NCI-H748 treated with DMSO at 0.1 percent for 48 hours (cell line): ENCODE results near the gene CHCHD10.

Experiments
- DNase-seq: peaks from one replicate; lab custom pipeline; 2025; lab: John Stamatoyannopoulos, UW

Gene CHCHD10

DNA sequence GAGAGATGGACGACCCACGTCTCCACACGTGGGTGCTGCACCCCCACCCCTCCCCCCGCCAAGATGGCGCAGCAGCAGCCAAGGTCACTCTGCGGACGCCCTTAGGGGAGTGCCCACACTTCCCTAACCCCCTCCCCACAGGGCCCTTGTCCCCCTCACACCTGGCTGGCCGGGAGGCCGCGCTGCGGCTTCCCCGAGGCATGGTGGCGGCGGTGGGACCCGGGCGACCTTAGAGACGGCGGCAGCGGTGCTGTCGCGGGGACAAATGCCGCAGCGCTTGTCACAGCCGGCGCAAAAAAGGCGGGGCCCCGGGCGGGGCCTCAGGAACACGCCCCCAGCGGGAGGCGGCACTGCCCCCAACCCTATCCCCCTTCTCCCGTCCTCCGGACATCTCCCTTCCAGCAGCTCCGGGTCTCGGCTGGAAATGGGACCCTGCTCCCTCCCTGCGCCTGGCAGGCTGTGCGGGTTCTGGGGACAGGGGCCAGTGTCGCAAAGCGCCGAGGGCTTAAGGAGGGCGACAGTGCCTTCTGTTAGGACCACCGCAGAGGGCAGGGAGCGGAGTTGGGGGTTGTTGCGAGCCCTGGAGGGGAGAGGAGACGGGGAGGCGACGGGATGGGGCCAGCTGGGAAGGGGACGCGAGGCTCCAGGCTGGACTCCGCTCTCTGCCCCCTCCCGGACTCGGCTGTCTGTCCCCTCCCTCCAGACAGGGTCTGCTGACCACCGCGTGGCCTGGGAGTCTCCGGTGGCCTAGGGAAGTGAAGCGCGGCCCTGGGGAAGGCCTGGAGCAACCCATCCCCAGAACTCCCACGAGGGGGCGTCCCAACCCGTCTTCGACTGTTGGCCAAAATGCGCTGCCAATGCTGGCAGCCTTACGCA is at the start of gene CHCHD10:
Gene CHCHD10, minus strand, starts transcription at position 300 of the 876 bp plus-strand sequence. Its CDS starts 98 bp downstream, at position 202.
- peak; percentile 42 for DNase-seq

DNA sequence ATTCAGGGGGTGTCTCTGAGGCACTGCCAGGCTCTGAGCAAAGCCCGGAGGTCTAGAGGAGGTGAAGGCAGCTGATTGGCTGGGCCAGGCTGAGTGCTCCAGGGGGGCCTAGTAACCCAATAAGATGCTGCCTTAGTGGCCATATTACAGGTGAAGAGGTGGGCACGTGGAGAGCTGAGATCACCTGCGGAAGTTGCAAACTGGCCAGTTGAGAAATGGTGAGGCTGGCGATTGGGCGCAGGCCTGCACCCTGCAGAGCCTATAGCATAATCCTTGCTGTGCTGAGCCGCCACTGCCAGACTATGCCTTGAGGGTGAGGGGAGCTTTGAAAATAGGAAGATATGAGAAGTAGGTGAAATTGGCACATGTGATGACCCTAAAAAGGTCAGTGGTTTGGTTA is 49.4 kb upstream of the CHCHD10 start:
- no peak for DNase-seq

DNA sequence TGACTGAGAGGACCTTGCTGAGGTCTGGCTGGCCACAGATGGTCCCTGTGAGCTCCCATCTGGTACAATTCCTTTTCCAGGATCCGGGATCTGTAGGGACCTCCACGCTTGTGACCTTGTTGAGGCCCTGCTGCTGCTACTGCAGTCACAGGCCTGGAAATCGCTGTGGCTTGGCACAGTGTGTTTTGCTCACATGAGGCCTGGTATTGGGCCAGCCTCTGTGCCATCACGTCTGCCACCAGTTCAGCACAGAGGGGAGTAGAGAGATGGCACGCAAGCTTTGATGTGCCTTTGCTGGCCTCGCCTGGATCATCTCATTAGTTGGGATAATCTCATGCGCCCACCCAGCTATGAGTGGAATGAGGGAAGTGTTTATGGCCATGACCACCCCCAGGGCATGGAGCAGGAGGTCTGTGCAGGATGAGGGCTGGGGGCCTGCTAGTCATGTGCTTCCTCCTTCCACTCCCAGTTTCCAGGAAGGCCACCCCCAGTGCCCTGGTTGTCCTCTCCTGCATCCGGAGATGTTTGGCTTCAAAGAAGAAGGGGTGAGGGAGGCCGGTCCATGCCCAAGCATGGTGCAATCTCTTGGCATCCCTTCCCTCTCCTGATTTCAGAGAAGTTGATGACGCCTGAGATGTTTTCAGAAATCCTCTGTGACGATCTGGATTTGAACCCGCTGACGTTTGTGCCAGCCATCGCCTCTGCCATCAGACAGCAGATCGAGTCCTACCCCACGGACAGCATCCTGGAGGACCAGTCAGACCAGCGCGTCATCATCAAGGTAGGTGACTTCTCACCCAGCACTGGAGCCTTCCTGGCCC is 48.6 kb upstream of the CHCHD10 start:
- no peak for DNase-seq

DNA sequence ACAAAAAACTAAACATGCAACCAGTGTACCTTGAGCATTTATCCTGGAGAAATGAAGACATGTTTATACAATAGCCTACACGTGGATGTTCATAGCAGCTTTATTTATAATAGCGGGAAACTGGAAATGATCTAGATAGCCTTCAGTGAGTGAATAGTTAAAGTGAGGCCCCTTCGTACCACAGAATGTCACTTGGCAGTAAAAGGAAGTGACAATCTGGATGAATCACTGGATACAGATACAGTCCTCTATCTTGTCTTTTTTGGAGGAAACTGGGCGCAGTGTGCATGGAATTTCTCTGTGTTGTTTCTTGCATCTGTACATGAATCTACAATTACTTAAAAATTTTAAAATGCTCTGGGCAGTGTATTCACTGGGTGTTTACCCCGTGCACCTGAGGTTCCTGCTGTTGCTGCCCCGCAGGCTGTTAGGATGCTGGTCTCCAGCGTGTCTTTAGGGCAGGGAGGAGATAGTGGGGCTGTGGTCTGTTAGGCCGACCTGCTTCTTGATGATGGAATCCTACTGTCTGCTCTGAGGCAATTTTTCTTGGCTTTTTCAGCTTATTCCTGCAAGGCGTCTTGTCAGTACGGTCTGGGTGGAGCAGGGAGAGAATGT is 47.9 kb upstream of the CHCHD10 start:
- DNase-seq, result no peak

DNA sequence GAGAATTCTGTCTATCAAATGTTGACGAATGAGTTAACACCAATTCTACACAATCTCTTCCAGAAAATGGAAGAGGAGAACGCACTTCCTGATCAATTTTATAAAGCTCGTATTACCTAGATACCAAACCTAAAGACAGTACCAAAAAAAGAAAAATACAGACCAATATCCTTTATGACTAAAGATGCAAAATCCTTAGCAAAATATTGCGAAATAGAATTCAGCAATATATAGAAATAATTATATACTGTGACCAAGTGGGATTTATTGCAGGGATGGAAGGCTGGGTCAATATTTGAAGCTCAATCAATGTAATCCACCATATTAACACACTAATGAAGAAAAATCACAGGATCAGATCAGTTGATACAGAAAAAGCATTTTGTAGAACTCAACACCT is 44.6 kb upstream of the CHCHD10 start:
- no peak for DNase-seq

DNA sequence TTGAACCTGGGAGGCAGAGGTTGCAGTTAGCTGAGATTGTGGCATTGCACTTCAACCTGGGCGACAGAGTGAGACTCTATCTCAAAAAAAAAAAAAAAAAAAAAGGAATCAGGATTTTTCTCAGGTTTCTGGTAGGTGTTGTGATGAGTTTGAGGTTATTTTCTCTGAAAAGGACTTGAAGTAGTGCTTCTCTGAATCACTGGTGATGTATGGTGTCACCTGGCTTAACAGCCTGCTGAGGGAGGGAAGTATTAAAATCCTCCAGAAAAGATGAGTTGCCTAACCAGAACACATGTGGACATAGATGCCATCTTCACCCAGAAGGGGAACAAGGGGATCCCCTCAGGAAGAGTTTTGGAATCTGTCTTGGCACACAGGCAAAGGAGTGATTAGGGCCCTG is 39.1 kb upstream of the CHCHD10 start:
- no peak for DNase-seq

DNA sequence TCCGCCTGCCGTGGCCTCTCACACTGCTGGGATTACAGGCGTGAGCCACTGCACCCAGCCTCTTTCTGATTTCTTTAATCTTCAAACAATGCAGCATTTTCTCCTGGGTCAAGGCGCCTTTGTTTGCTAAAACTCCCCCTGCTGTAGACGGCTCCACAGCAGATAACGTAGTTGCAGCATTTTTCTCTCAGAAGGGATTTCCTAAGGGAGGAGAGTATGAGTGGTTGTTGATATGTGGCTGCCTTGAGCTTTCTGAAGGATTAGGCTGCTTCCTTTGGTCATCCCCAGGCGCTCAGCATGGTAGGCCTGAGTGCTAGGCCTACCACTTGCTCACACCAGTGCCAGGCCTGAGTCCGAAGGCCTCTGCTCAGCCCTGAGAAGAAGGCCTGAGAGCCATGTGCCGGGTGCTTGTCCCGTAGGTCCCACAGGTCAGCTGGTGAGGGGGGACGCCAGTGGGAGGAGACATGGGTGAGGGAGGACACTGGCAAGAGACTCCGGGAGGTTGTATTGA is 37.1 kb upstream of the CHCHD10 start:
- DNase-seq, result no peak

DNA sequence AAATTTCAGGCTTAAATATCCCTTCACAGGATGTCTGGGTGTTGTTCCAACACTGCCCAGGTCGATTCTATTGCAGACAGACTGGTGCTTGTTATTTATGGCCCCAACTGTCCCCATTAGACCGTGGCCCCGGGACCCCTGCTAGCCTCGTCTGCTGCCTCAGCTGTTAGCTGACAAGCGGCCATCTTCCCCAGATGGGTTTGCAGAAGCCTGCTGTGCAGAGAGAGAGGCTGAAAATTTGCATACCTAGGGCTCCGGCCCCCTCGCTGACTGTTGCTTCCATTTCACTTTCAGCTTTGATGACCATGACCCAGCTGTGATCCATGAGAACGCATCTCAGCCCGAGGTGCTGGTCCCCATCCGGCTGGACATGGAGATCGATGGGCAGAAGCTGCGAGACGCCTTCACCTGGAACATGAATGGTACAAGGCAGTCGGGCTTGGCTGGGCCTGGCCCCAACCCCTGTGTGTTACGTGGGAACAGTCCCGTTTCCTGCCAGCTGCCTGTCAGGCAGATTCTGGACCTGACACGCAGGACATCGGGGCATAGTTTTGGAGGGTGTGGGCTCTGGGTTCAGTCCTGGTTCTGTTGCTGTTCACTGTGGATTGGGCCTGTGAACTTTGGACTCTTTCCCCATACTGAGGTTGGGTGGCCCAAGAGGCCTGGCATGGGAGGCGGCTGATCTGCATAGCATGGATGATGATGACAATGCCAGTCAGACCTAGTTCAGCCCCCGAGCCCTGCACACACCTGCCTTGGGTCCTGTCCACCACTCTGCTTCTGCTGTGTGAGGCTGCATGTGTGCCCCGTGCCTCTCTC is 35.4 kb upstream of the CHCHD10 start:
- no peak for DNase-seq

DNA sequence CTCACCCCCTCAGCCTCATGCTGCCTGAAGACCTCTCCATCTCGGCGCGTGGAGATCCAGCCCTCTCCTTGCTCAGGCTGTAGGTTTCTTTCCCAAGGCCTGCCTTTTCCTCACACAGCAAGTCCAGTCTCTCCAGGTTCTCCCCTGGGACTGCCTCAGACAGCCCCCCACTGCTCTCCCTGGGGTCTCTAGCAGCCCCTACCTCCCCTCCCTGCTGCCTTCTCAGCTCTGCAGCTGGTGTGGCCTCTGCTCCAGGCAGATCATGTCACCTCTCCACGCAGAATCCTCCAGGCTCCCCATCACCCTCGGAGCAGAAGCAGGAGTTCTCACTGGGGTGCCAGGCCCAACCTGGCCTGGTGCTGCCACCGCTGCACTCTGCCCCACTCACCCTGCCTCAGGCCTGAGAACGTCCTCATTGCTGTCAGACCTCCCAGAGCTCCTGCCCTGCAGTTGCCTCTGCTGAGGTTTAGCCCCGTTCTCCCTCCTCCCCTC is 34.2 kb upstream of the CHCHD10 start:
- no peak for DNase-seq

DNA sequence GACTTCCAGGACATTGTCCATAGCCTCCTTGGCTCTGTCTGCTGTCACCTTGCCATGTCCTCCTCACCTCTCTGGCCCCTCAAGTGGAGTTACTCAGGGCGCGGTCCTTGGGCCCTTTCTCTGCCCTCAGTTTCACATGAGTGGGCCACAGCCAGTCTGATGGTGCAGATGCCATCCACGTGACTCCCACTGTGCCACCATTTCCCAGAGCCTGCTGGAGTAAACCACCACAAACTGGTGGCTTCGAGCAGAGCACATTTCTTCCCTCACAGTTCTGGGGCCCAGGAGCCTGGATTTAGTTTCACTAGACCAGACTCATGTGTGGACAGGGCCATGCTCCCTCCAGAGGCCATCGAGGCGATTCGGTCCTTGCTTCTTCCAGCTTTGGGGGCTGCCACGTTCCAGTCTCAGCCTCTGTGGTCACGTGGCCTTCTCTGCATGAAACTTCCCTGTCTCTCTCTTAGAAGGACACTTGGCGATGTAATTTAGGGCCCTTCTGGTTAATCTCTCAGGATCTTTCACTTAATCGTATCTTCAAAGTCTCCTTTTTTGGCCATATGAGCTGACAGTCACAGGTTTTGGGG is 33.6 kb upstream of the CHCHD10 start:
- no peak for DNase-seq

DNA sequence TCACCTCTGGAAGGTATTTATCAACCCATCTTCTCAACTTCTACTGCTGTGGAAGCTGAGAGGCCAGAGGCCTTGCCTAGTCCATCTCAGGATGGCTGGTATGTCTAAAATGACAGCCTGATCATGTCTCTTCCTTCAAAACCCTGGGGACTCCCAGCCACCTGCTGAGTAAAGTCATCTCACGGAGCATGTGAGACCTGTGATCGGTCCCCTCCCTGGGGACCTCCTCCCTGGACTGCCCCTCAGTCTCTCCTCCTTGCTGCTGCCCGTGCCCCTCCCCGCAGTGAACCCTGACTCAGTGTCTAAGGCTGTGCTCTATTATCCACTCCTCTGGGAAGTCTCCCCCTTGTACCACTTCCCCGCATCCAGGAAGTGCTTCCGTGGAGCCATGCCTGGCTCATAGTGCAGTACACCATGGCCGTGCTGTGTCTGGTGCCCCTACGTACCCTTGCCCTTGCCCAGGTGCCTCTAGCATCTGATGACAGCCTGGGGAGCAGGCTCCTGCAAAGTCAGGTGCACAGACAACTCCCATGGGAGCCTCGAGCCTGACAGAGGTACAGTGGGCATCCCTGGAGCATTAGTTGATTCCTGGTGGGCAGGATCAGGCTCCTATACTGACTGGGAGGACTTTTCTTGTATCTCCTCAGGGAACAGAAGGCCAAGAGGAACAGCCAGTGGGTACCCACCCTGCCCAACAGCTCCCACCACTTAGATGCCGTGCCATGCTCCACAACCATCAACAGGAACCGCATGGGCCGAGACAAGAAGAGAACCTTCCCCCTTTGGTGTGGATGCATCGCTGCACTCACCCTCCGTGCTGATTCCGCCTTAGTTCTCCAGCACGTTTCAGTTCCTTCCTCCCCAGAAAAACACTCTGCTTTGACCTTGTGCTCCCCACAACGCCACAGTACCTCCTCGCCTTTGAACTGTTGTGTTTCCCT is 32.8 kb upstream of the CHCHD10 start:
- no peak for DNase-seq

DNA sequence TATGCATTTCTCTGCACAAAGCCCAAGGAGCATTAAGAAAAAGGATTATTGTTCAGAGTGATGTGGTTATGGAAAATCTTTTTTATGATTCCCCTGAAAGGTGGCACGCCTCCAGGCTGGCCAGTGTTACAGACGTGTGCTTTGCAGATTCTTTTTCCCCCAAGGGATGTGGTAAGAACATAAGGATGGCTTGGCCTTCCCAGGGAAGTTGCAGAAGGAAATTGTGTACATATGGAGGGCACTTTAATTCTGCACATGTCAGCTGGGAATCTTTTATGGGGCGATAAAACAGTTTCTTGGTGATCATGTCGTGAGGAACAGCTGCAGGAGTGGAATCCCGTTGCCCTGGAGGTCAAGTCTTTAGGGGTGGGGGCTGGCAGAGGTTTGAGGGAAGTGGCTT is 28.7 kb upstream of the CHCHD10 start:
- no peak for DNase-seq

DNA sequence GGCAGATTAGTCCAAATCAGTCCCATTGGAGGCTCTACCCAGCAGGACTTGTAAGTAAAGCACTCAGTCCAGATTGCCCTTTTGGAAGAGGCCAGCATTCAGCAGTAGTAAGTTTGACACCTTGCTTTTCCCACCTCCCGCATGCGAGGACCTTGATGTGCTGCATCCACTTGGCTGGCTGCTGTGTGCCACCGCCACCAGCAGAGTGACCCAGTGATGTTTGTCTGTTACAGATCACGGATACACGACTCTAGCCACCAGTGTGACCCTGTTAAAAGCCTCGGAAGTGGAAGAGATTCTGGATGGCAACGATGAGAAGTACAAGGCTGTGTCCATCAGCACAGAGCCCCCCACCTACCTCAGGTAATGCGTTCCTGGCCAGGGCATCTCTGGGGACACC is 25.6 kb upstream of the CHCHD10 start:
- DNase-seq, result no peak

DNA sequence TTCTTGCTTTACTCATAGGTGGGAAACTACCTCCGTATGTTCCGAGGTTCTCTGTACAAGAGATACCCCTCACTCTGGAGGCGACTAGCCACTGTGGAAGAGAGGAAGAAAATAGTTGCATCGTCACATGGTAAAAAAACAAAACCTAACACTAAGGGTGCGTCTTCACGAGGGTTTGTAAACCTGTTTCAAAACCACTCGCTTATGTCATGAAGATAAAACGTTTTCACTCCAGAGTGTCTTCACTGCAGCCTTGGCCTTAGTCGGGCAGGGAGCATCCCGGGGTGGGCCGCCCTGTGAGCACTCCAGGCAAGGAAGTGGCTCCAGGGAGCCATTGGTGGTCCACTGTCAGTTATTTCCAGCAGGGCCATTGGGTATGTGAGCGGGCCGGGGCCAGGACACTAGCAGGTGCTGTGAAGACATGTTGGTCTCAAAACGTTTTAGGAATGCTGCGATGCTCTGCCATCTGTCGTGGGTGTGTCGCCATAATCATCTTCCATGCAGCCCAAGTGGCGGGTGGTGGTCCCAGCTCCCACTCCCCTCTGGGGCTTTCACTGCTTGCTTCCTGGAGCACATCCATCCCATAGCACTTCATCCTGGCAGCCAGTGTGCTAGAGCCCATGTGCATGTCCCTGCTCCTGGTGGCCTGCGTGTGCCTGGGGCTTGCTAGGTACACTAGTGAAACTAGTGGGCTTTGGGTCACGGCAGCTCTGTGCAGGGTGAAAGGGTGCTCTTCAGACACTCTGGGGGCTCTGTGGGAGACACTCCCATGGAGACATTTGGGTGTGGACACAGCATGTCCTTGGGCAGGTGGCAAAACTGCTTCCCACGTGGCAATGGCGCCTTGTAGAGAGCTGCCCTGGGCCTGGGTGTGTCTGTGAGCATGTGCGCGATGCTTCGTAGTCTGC is 24.2 kb upstream of the CHCHD10 start:
- DNase-seq, result no peak

DNA sequence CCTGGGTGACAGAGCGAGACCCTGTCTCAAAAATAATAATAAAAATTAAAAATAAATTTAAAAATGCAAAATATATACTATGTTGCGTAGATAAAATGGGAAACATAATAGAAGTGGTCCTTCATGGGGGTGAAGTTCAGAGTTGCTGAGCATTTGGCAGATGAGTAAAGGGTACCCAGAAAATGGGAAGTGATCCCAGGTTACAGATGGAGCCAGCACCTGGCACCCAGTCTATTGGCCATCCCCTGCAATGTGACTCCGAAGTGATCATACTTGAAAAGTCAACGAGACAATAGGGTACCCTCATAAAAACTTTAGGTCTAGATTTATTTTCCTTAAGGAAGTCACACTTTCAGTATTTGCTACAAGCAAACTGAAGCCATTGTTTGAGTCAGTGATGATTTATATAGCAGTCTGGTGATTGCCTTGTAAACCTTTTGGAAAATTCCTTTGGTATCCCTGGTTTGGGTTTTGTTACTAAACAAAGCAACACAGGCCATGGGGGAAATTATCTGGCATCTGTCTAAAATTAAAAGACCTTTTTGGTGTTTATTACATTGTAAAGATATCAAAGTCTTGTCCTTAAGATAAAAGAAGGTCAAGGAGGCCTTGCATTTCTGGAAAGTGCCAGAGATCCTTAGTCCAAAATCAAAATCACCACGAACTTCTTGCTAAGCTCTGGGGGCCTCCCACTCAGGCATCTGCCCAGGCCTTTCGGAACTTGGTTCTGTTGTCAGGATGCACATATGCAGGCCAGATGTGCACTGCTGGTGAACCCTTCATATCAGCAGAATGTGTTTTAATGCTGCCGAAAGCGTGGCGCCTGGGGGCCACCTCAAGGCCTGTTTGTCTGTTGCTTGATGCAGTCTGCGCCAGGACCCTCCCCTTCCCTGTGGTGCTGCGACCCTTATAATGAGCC is 23.3 kb upstream of the CHCHD10 start:
- DNase-seq, result no peak

DNA sequence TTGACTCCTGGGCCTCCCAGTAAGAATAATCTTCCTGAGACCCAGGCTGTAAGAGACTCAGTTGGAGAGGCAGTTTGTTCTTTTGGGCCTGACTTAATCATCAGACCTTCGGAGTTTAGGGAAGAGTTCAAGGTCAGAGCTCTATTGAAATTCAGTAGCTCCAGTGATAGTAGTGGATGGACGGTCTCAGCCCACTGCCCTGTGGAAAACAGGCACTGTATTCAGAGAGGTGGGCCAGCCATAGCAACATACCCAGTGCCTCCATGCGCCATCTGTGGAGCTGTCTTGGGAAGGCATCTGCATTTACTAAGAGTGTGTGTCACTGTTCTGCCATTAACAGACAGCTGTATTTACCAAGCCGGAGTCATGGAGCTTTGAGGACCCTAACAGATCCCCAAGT is 21.9 kb upstream of the CHCHD10 start:
- no peak for DNase-seq

DNA sequence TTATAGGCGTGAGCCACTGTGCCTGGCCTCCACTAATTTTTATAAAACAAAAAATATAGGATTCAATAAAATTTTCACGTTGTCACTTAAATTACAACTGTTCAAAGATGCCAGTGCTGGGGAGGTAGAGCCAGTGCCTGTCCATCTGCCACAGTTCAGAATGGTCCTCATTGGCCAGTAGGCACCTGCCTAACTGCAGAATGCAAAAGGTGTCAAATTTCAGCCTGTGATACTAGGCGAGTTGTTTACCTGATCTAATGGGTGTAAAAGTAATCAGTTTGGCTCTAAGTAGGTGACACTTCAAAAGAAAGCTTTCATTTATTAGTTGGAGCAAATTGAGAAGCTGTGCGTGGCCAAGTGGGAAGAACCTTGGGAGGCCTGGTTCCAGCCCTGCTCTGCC is 21.3 kb upstream of the CHCHD10 start:
- DNase-seq, result peak; percentile 27

DNA sequence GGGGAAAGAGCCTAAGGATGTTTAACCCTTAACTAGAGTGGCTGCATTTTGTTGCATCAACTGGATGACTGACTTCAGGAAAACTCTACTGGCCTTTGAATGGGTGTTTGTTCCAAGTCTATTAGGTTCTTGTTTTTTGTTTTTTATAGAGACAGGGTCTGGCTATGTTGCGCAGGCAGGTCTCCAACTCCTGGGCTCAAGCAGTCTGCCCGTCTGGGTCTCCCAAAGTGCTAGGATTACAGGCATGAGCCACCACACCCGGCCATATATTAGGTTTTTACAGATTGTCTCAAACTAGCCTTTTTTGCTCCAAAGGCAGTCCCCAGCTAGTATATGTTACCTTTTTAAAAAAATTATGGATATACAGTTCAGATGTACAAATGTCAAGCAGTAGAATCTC is 20.1 kb upstream of the CHCHD10 start:
- DNase-seq, result no peak
